Stomach (tissue), 9 donors: ENCODE measurements around the gene NADK. TPM values are rescaled to one million over a fixed set of nuclear protein-coding genes. Genes with fewer than 3 reads are reported as not detected.

ENCODE experiments used
- DNase-seq, 2 donors: peaks; one replicate each; pipeline versions ENCODE4 v3.0.0 to v3.0.0-alpha.2; 2013 to 2019
- H3K27ac ChIP-seq, 5 donors: fragments of 200-600 bp in 4 of 5; sonication (generic) in 4 of 5; one replicate each; pipeline ENCODE4 v1.5.1; 2013 to 2019; ENCODE audit warnings: mild to moderate bottlenecking in 1 of 5, moderate library complexity in 1 of 5
- H3K27me3 ChIP-seq, 3 donors: fragments of 200-600 bp; sonication (generic); one replicate each; pipeline ENCODE4 v1.5.1; 2017 to 2019; ENCODE audit warnings: mixed run types in 1 of 3
- H3K36me3 ChIP-seq, 4 donors: fragments of 200-600 bp; sonication (generic); 1 replicate in 3 of 4; 2 replicates in 1 of 4; pipeline ENCODE4 v1.5.1; 2016 to 2019
- H3K4me1 ChIP-seq, 4 donors: fragments of 200-600 bp; sonication (generic); one replicate each; pipeline ENCODE4 v1.5.1; 2016 to 2019
- H3K4me3 ChIP-seq, 4 donors: fragments of 200-600 bp; sonication (generic) in 3 of 4; one replicate each; pipeline ENCODE4 v1.5.1; 2016 to 2019; ENCODE audit warnings: mild to moderate bottlenecking in 1 of 4
- H3K9me3 ChIP-seq, 4 donors: fragments of 200-600 bp; sonication (generic); one replicate each; pipeline ENCODE4 v1.5.1; 2016 to 2019
- CTCF ChIP-seq, 7 experiments: fragments of 450-650 bp in 4 of 7; fragments of 200-600 bp in 3 of 7; sonication (generic) in 3 of 7; IDR thresholded peaks; one replicate each; pipeline ENCODE4 v1.5.1; 2016 to 2019; ENCODE audit warnings: antibody characterized with exemption in 7 of 7, control low read depth in 2 of 7, mild to moderate bottlenecking in 1 of 7
- EP300 ChIP-seq: sonication (generic); formaldehyde crosslinking; IDR thresholded peaks from one replicate; pipeline ENCODE4 v1.6.1; 2017; ENCODE audit warnings: antibody characterized with exemption
- POLR2A ChIP-seq, 4 donors: fragments of 450-650 bp; IDR thresholded peaks; one replicate each; pipeline ENCODE4 v1.6.1; 2016; ENCODE audit warnings: antibody characterized with exemption in 4 of 4, control low read depth in 2 of 4, mild to moderate bottlenecking in 1 of 4, moderate library complexity in 1 of 4
- POLR2AphosphoS5 ChIP-seq, 3 donors: sonication (generic); formaldehyde crosslinking; IDR thresholded peaks; one replicate each; pipeline ENCODE4 v1.6.1; 2016; ENCODE audit warnings: antibody characterized with exemption in 3 of 3
- WGBS, 5 donors: extraction: QIAGEN DNeasy Blood & Tissue Kit in 3 of 5; methylation state at CpG; one replicate each; pipeline versions ENCODE4 v1.1.5 to v1.1.7; 2013 to 2018; 5-methylcytosine and 5-hydroxymethylcytosine counted together
- intact Hi-C: fragments of 100-400 bp; cut with DNase I; formaldehyde crosslinking; loops from one replicate; pipeline ENCODE4 v1.15.1; 2023; ENCODE audit warnings: low total_unique reads
- polyA plus RNA-seq, 3 donors: library from polyadenylated mRNA; stranded (reverse); fragments of 200-250 nt; gene quantifications; one replicate each; pipeline ENCODE4 v1.2.3, GENCODE V29; 2013
- total RNA-seq, 5 donors: library from RNA; depleted of rRNA; stranded (reverse); fragments of >200 nt; gene quantifications; one replicate each; pipeline versions ENCODE4 v1.1.0 to v1.2.3, GENCODE V29; 2014 to 2016
- donor health status: healthy with polysubstance abuse.
- donor health status: Bipolar disorder and iron deficiency.
- donor health status: healthy.

The NADK gene
- total and polyA plus RNA-seq, 8 donors: 38.6 to 202 (median 71.4) TPM

GRCh38 chr1:1768249-1768992, 9.8 kb downstream of the NADK start:
- DNase-seq: no peak
- 92 to 96% (median 92%) methylated on average over 7 of the region's 7 CpGs for WGBS, 5 donors
- no peak for TF ChIP-seq POLR2AphosphoS5 (IDR thresholded peaks at IDR 0.05)
- TF ChIP-seq CTCF (IDR thresholded peaks at IDR 0.05): no peak
- no peak for TF ChIP-seq POLR2A (IDR thresholded peaks at IDR 0.05)
- TF ChIP-seq EP300: no peak

GRCh38 chr1:1764876-1765470, 13.3 kb downstream of the NADK start:
- Histone ChIP-seq H3K36me3 (peaks cover 40 to 84% (median 74%) of the 10 kb centered on the region in 4 donors), H3K4me3 (no peak overlapping the region), H3K4me1 (peaks cover under 1 to 8% (median 4%) of the 10 kb centered on the region in 4 donors), H3K9me3 (no peaks in the 10 kb centered on the region), H3K27ac (no peak overlapping the region), H3K27me3 (no peaks in the 10 kb centered on the region)
- TF ChIP-seq POLR2AphosphoS5 (IDR thresholded peaks at IDR 0.05) (no peak), POLR2A (IDR thresholded peaks at IDR 0.05) (no peak), EP300 (no peak), CTCF (IDR thresholded peaks at IDR 0.05) (no peak)
- 85 to 88% (median 87%) methylated on average over 22 to 23 of the region's 23 CpGs for WGBS, 5 donors
- intact Hi-C loops: loop anchor here (10.0 kb wide), 1 partner anchor 140 kb away; no protein-coding TSS in a partner anchor
- DNase-seq: no peak

More at GRCh38 chr1:1768249-1768992, 9.8 kb downstream of the NADK start:
- Histone ChIP-seq H3K36me3 (peaks cover 30 to 77% (median 65%) of the 10 kb centered on the region in 4 donors), H3K27ac (no peak overlapping the region), H3K4me3 (no peak overlapping the region), H3K27me3 (no peaks in the 10 kb centered on the region), H3K9me3 (peaks cover 0 to 7% (median 3%) of the 10 kb centered on the region in 4 donors), H3K4me1 (peaks cover 0 to 5% (median 2%) of the 10 kb centered on the region in 4 donors)
- intact Hi-C loops: loop anchor here (10.0 kb wide), 1 partner anchor 136 kb away; no protein-coding TSS in a partner anchor

- Histone ChIP-seq H3K4me3 (no peak overlapping the region), H3K9me3 (no peaks in the 10 kb centered on the region), H3K36me3 (peaks cover 47 to 88% (median 78%) of the 10 kb centered on the region in 4 donors), H3K27ac (no peak overlapping the region), H3K27me3 (no peaks in the 10 kb centered on the region), H3K4me1 (peaks cover 10 to 19% (median 14%) of the 10 kb centered on the region in 4 donors)
- intact Hi-C loops: loop anchor here (10.0 kb wide), 1 partner anchor 141 kb away; no protein-coding TSS in a partner anchor
- 84 to 89% (median 86%) methylated on average over 20 to 32 of the region's 32 CpGs for WGBS, 5 donors
- TF ChIP-seq POLR2AphosphoS5 (IDR thresholded peaks at IDR 0.05) (no peak), EP300 (no peak), POLR2A (IDR thresholded peaks at IDR 0.05) (no peak), CTCF (IDR thresholded peaks at IDR 0.05) (no peak)
- DNase-seq: peak in 1 of 2 donors; percentile 52
These were observed 14.3 kb downstream of the NADK start for GRCh38 chr1:1763657-1764621.
